ENCODE results near the gene KLHL29.

KLHL29 gene

DNA sequence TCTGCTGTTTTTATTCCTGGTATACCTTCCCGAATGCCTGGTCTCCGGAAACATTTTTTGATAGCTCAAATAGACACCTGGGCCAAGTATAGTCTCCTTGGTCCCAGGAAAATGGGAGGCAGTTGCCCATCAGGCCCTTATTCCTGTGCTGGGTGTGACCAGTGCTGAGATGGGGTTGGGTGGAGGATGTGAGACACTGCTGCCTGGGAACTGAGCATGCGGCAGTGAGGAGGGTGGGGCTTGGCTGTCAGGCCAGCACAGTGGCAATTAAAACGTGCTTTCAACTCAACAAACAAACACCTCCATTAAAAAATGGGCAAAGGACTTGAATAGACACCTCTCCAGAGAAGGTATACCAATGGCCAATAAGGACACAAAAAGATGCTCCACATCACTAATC is 12.5 kb downstream of the KLHL29 start:
- no peak overlapping the region for H3K4me3 Mint-ChIP-seq
- no peak overlapping the region for H3K27ac Mint-ChIP-seq
- H3K4me1 Mint-ChIP-seq (ENCODE audit: low read depth) = peaks cover 9% of the 10 kb centered on the region
- no peaks in the 10 kb centered on the region for H3K9me3 Mint-ChIP-seq
- H3K36me3 Mint-ChIP-seq (ENCODE audit: low read depth) = no peaks in the 10 kb centered on the region
- peaks cover 27% of the 10 kb centered on the region for H3K27me3 Mint-ChIP-seq (ENCODE audit: low read depth)

DNA sequence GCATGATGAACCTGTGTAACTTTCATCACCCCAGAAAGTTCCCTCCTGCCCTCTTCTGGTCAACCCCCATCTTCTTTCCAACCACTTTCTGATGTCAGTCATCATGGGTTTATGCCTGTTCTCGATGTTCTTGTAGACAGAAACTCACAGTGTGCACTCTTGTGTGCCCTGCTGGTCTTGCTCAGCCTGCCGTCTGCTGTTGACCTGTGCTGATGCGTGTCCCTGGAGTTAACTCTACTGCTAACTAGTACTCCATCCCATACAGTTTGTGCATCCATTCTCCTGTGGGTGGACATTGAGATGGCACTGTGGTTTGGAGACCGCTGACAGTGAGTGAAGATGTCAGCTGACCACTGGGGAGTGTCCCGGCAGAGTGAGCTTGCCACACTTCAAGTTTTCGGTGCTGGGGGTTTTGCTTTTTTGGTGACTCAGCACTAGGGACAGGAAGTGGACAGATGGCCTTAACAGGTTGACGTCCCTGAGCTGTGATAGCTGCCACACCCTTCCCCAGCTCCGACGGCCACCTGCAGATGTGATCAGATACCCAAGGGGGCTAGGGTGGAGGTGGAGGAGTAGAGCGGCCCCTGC is 14.8 kb downstream of the KLHL29 start:
- Mint-ChIP-seq H3K4me3 (no peak overlapping the region), H3K4me1 (ENCODE audit: low read depth) (peaks cover 9% of the 10 kb centered on the region), H3K27me3 (ENCODE audit: low read depth) (peaks cover 7% of the 10 kb centered on the region), H3K27ac (no peak overlapping the region), H3K9me3 (no peaks in the 10 kb centered on the region), H3K36me3 (ENCODE audit: low read depth) (no peaks in the 10 kb centered on the region)

DNA sequence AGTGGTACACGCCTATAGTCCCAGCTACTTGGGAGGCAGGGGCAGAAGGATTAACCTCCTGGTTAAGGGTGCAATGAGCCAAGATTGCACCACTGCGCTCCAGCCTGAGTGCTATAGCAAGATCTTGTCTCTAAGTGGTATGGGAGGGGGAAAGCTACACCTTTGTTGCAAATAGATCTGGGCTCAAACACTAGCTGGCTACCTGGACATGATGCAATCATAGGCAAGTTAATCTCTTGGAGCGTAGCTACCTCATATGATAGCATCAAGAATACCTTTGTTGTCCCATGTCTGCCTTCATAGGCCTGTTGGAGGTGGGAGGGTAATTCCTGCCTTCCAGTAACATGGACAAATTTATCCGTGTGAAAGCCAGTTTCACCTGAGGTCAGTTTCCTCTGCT is 15.7 kb downstream of the KLHL29 start:
- no peaks in the 10 kb centered on the region for H3K9me3 Mint-ChIP-seq
- H3K4me1 Mint-ChIP-seq (ENCODE audit: low read depth) = peaks cover 8% of the 10 kb centered on the region
- no peak overlapping the region for H3K27ac Mint-ChIP-seq
- no peaks in the 10 kb centered on the region for H3K36me3 Mint-ChIP-seq (ENCODE audit: low read depth)
- H3K27me3 Mint-ChIP-seq (ENCODE audit: low read depth) = peaks cover 3% of the 10 kb centered on the region
- H3K4me3 Mint-ChIP-seq = no peak overlapping the region

DNA sequence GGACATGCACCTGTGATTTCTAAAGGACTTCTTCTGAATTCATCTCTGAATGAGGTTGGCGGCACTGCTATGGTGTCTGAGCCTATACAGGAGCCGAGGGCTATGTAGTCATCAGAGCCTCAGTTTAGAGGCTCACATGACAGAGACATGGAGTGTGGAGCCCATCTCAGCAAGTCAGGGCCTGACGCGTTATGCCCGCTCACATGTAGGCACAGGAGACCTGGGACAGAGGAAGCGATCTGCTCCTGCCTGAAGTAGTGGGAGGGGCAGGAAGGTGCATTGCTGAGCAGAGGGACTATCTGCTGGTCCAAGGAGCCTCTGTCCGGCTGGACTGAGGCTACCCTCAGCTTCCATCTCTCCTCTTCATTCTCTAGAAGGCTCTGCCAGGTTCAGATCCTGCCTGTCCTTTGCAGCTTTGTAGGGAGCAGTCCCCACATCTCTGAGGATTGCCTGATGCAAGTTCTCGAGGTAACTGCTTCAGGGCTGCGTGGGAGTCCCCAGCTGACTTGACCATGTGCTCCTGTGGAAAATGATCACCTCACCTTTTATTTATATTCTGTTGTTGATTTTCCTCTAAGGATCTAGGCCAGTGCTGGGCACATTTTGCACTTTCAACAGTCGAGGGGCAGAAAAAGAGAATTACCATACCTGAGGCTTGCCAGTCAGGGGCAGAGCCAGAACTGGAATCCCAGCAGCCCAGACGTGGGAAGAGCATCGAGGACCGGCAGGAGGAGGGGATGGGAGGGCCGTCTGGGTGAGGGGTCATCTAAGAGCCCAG is 16.6 kb downstream of the KLHL29 start:
- H3K4me1 Mint-ChIP-seq (ENCODE audit: low read depth) = peaks cover 8% of the 10 kb centered on the region
- H3K9me3 Mint-ChIP-seq = no peaks in the 10 kb centered on the region
- no peak overlapping the region for H3K27ac Mint-ChIP-seq
- no peaks in the 10 kb centered on the region for H3K36me3 Mint-ChIP-seq (ENCODE audit: low read depth)
- H3K4me3 Mint-ChIP-seq = no peak overlapping the region
- H3K27me3 Mint-ChIP-seq (ENCODE audit: low read depth) = peaks cover 3% of the 10 kb centered on the region

DNA sequence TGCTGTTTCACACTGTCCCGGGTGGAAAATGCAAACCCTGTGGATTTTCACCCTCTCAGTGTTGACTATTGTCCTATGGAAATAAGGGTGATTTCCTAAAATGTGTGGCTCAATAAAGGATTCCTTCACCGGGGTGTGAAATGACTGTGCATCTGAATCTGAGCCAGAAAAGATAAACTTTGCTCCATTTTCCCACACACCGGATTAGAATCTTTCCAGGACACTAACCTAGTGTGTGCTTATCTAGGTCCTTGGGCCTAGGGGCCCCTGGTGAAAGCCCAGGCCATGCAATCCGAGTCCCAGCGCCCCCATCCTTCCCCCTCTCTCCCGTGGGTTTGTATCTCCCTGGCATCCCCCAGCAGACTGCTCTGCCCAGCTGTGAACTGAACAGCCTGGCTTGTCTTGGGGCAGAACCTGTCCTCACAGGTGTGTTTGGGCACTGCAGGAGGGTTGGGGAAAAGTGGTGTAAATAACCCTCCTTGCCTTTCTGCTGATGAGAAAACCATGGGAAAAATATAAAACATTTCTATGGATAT is 17.3 kb downstream of the KLHL29 start:
- H3K4me1 Mint-ChIP-seq (ENCODE audit: low read depth) = peaks cover 8% of the 10 kb centered on the region
- no peaks in the 10 kb centered on the region for H3K9me3 Mint-ChIP-seq
- H3K4me3 Mint-ChIP-seq = no peak overlapping the region
- no peak overlapping the region for H3K27ac Mint-ChIP-seq
- peaks cover 3% of the 10 kb centered on the region for H3K27me3 Mint-ChIP-seq (ENCODE audit: low read depth)
- no peaks in the 10 kb centered on the region for H3K36me3 Mint-ChIP-seq (ENCODE audit: low read depth)

DNA sequence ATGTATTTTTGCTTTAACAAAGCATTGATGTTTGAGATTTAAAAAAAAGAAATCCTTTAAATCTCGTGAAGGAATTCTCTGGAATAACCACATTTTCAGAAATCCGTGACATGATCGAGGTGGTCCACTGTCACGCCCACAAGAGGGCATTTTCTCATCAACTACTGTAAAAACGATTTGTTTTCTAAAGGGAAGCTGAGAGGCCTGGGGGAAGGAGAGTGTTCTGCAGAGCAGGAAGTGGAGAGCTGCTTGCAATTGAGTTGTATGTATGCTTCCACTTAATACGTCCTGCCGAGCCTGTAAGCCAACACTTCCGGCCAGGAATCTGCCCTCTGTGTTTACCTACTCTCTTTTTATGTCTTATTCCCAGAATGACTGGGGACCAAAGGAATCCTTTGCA is 19.4 kb downstream of the KLHL29 start:
- Mint-ChIP-seq H3K9me3 (no peaks in the 10 kb centered on the region), H3K36me3 (ENCODE audit: low read depth) (no peaks in the 10 kb centered on the region), H3K4me3 (no peak overlapping the region), H3K4me1 (ENCODE audit: low read depth) (peaks cover 8% of the 10 kb centered on the region), H3K27me3 (ENCODE audit: low read depth) (peaks cover 3% of the 10 kb centered on the region), H3K27ac (no peak overlapping the region)

DNA sequence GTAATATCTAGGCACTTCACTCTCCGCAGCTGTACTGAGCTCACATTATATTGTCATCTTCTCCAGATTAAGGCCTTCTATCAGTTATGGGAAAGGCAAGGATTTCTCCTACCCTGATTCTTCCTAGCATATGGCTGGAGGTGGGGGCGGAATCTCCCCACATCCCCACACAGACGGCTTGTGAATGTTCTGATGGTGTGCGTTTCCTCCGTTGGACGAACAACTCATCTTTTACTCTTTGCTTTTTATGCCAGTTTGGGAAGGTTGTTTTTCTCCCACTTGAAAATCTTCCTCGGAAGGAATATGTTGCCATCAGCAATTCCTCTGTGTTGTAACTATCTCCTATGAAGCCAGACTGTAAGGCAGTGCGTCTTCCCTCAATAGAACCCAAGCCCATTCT is 24.3 kb downstream of the KLHL29 start:
- no peaks in the 10 kb centered on the region for H3K9me3 Mint-ChIP-seq
- no peaks in the 10 kb centered on the region for H3K36me3 Mint-ChIP-seq (ENCODE audit: low read depth)
- H3K4me1 Mint-ChIP-seq (ENCODE audit: low read depth) = peaks cover 6% of the 10 kb centered on the region
- no peaks in the 10 kb centered on the region for H3K27me3 Mint-ChIP-seq (ENCODE audit: low read depth)
- no peak overlapping the region for H3K4me3 Mint-ChIP-seq
- H3K27ac Mint-ChIP-seq = no peak overlapping the region

DNA sequence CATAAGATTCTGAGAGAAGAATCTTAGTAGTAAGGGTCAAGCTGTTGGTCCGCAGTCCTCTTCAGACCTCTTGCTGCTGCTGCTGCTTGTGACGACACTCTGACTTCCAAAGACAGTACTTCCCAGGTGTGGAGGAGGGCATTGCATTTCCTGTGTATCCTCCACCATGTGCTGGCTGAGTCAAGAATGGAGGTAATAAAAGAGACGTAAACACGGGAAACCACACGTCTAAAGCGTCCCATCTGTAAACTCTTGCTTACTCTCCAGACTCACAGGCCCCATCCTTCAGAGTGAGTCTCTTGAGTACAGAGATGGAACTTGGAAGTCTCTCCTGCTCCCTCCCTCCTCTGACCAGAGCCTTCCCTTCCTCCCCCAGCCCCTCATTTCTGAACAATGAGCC is 25.6 kb downstream of the KLHL29 start:
- Mint-ChIP-seq H3K4me3 (no peak overlapping the region), H3K27ac (no peak overlapping the region), H3K27me3 (ENCODE audit: low read depth) (peaks cover 4% of the 10 kb centered on the region), H3K4me1 (ENCODE audit: low read depth) (no peaks in the 10 kb centered on the region), H3K9me3 (no peaks in the 10 kb centered on the region), H3K36me3 (ENCODE audit: low read depth) (no peaks in the 10 kb centered on the region)

DNA sequence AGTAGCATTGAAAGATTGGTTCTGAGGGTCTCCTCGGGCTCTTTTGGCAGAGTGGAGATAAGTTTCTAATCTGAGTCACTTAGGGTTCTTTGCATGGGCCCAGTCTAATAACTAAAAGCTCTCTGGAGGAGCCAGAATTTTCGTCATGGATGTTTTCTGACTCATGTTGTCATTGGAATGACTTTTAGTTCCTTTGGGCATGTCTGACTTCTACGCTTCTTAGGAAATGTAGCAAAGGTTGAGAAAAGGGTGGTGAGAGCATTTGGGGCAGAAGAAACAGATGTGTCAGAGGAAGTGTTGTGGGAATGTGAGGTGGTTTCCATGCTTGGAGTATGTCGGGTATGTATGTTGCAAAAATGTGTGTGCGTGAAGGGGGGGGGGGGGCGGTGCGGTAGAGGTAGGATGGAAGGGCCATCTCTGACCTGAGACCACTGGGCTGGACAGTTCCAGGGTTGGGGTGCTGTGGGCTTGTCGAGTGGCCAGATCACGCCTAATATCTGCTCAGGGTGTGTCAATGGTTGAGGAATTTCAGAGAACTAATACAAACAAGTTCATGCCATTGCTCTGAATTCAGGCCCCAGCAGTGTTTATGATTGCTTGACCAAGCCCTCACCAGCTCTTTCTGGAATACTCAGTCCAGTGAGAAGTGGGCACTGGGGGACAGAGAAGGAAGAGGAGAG is 26.9 kb downstream of the KLHL29 start:
- H3K36me3 Mint-ChIP-seq (ENCODE audit: low read depth) = no peaks in the 10 kb centered on the region
- H3K4me3 Mint-ChIP-seq = no peak overlapping the region
- H3K9me3 Mint-ChIP-seq = no peaks in the 10 kb centered on the region
- H3K27ac Mint-ChIP-seq = no peak overlapping the region
- H3K27me3 Mint-ChIP-seq (ENCODE audit: low read depth) = peaks cover 12% of the 10 kb centered on the region
- H3K4me1 Mint-ChIP-seq (ENCODE audit: low read depth) = no peaks in the 10 kb centered on the region

DNA sequence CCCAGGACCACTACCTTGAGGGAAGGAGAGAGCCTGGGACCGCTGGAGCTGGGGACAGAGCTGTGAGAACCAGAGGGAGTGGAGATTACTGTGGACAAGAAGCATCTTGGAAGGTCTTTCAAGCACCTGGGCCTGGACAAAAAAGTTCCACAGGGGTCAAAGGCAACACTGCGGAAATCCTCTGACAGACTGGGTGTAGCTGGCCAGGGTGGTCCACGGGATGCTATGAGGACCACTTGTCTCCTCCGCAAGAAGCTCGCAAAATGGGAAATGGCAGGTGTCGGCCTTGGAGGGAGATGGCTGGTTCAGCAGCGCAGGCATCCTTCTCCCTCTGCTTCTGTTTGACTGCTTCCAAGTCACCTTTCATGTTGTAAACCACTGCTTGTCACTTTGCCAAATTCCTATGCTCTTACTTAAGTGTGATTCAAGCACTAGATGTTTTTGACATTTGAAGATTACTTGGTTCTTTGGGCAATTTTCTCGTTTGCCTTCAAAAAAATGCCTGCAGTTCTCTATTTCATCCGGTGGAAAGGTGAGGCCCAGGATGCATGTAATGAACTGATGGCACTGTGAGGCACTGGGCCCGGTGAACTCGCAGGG is 27.7 kb downstream of the KLHL29 start:
- Mint-ChIP-seq H3K27ac (no peak overlapping the region), H3K4me3 (no peak overlapping the region), H3K27me3 (ENCODE audit: low read depth) (peaks cover 16% of the 10 kb centered on the region), H3K4me1 (ENCODE audit: low read depth) (no peaks in the 10 kb centered on the region), H3K9me3 (no peaks in the 10 kb centered on the region), H3K36me3 (ENCODE audit: low read depth) (no peaks in the 10 kb centered on the region)

DNA sequence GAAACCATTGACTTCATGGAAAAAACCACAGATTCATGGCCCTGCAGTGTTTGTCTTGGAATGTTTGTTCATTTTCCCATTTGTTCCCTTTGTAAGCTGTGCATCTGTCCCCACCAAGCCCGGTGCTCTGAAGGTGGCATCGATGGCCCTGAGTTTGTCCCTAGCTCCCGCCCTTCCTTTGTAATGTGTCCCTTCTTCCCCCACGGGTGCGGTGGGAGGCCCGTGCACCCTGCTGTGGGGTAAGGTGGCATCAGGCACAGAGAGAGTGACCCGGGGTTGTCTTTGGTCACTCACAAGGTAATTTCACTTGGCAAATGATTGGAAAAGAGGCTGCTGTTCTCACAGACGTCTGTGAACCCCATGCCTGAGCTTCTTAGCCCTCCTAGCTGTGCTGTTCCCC is 28.7 kb downstream of the KLHL29 start:
- Mint-ChIP-seq H3K9me3 (no peaks in the 10 kb centered on the region), H3K27me3 (ENCODE audit: low read depth) (peaks cover 16% of the 10 kb centered on the region), H3K27ac (no peak overlapping the region), H3K36me3 (ENCODE audit: low read depth) (no peaks in the 10 kb centered on the region), H3K4me3 (no peak overlapping the region), H3K4me1 (ENCODE audit: low read depth) (no peaks in the 10 kb centered on the region)

DNA sequence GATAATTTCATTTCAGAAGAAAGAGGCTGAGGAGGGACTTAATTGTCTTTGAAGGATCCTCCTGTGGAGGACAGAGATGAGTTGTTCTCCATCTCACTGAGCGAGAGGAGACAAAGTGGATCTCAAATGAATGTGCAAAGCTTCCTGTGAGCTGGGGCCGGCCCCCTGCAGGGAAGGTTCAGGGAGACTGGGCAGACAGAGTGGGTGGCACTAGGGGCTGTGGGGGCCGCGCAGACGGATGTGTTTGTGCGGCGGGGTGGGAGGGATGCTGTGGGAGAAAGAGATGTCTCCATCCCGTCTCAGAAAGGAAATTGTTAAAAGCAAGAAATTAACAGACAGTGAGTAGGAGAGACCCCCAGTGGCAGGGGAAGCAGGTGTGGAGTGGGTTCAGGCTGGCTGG is 29.1 kb downstream of the KLHL29 start:
- no peaks in the 10 kb centered on the region for H3K4me1 Mint-ChIP-seq (ENCODE audit: low read depth)
- H3K27me3 Mint-ChIP-seq (ENCODE audit: low read depth) = peaks cover 16% of the 10 kb centered on the region
- H3K36me3 Mint-ChIP-seq (ENCODE audit: low read depth) = no peaks in the 10 kb centered on the region
- no peaks in the 10 kb centered on the region for H3K9me3 Mint-ChIP-seq
- H3K4me3 Mint-ChIP-seq = no peak overlapping the region
- H3K27ac Mint-ChIP-seq = no peak overlapping the region

DNA sequence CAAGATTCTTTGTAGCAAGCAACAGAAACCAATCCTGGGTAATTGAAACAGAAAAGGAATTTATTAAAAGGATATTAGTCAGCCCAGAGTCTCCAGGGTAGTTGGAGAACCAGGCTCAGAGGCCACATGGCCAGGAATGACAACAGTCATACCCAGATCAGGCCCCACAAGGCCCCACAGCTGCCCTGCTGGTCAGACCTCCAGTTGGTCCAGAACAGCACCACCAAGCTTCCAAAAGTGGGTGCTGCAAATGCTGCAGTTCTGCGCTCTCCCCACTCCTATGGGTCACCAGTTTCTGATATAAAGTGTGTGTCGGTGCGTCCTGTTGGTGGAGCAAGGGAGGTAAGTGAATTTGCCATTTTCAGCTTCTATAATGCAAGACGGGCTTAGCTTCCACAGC is 29.9 kb downstream of the KLHL29 start:
- Mint-ChIP-seq H3K4me1 (ENCODE audit: low read depth) (no peaks in the 10 kb centered on the region), H3K27me3 (ENCODE audit: low read depth) (peaks cover 16% of the 10 kb centered on the region), H3K9me3 (no peaks in the 10 kb centered on the region), H3K4me3 (no peak overlapping the region), H3K27ac (no peak overlapping the region), H3K36me3 (ENCODE audit: low read depth) (no peaks in the 10 kb centered on the region)

DNA sequence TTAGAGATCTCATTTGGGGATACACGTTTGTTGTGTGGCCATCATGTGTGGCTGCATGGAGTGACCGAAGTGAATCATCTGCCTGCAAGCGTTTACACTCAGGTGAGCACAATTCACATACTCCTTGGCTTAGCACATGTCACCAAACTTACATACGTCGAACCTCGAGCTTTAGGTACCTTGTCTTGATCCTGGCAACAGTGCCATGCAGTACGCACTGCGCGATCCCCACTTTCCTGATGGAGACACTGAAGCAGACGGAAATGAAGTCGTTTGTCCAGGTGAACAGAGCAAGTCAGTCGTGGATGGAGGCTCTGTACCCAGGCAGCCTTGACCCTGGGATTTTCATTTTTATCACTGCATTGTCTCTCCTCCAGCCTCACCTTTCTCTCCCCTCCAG is 32.3 kb downstream of the KLHL29 start:
- Mint-ChIP-seq H3K4me3 (no peak overlapping the region), H3K27ac (no peak overlapping the region)

DNA sequence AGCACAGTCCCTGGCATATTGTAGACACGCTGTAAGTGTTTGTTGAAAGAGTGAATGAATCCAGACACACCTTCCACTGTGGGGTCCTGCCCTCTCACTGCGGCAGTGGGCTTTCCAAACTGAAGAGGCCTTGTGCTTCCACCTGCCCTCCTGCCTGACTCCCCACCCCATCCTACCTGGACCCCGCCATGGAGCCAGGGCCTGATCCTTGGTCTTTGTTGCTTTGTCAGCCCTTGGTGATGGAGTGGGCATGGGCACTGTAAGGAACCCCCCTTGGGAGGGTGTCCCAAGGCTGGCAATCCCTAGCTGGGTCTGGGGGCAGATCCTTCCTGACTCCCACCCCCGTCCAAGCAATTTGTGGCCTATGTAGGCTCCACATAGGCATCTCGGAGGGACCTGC is 33.1 kb downstream of the KLHL29 start:
- Mint-ChIP-seq H3K4me1 (ENCODE audit: low read depth) (no peaks in the 10 kb centered on the region), H3K27me3 (ENCODE audit: low read depth) (peaks cover 16% of the 10 kb centered on the region), H3K27ac (no peak overlapping the region), H3K36me3 (ENCODE audit: low read depth) (no peaks in the 10 kb centered on the region), H3K4me3 (no peak overlapping the region), H3K9me3 (no peaks in the 10 kb centered on the region)

More for the DNA sequence above, 32.3 kb downstream of the KLHL29 start:
- H3K27me3 Mint-ChIP-seq (ENCODE audit: low read depth) = peaks cover 16% of the 10 kb centered on the region
- H3K36me3 Mint-ChIP-seq (ENCODE audit: low read depth) = no peaks in the 10 kb centered on the region
- no peaks in the 10 kb centered on the region for H3K9me3 Mint-ChIP-seq
- no peaks in the 10 kb centered on the region for H3K4me1 Mint-ChIP-seq (ENCODE audit: low read depth)
